CD4-positive, alpha-beta T cell treated with Interleukin-6 for 4 hours (primary cell): ENCODE results near the gene COL6A2.
"Not testable (repeated sequence)": the region's sequence is repeated elsewhere in the genome, so short reads cannot be mapped to it uniquely, and the experiment has no call there.

Source experiments
- DNase-seq: peaks from one replicate; pipeline ENCODE4 v3.0.0-alpha.2; 2020; ENCODE audit warnings: mixed read lengths

COL6A2 gene

GRCh38 chr21:46097336-46098293 lies at the start of gene COL6A2:
TSS of gene COL6A2 (plus strand) at chr21:46098112.
- peak; percentile 69 for DNase-seq

GRCh38 chr21:46048926-46049889 lies 48.7 kb upstream of the COL6A2 start:
- no peak for DNase-seq

GRCh38 chr21:46049890-46050667 lies 47.8 kb upstream of the COL6A2 start:
- DNase-seq = no peak

- DNase-seq = no peak
These were observed 47.1 kb upstream of the COL6A2 start for GRCh38 chr21:46050668-46051378.

GRCh38 chr21:46051379-46051770 lies 46.5 kb upstream of the COL6A2 start:
- no peak for DNase-seq

- DNase-seq = no peak
These were observed 45.9 kb upstream of the COL6A2 start for GRCh38 chr21:46051821-46052675.

- no peak for DNase-seq
These were observed 44.9 kb upstream of the COL6A2 start for GRCh38 chr21:46052703-46053651.

- no peak for DNase-seq
These were observed 43.9 kb upstream of the COL6A2 start for GRCh38 chr21:46054031-46054430.

- DNase-seq = no peak
These were observed 43.4 kb upstream of the COL6A2 start for GRCh38 chr21:46054451-46054881.

GRCh38 chr21:46055863-46056281 lies 42.0 kb upstream of the COL6A2 start:
- DNase-seq = no peak

- DNase-seq = no peak
These were observed 41.4 kb upstream of the COL6A2 start for GRCh38 chr21:46056450-46056903.

GRCh38 chr21:46057111-46057709 lies 40.7 kb upstream of the COL6A2 start:
- DNase-seq = no peak

GRCh38 chr21:46057710-46058241 lies 40.1 kb upstream of the COL6A2 start:
- no peak for DNase-seq

- no peak for DNase-seq
These were observed 39.3 kb upstream of the COL6A2 start for GRCh38 chr21:46058431-46059145.

GRCh38 chr21:46059195-46059594 lies 38.7 kb upstream of the COL6A2 start:
- DNase-seq = no peak

GRCh38 chr21:46059711-46060455 lies 38.0 kb upstream of the COL6A2 start:
- DNase-seq = not testable (repeated sequence)

GRCh38 chr21:46060596-46061061 lies 37.3 kb upstream of the COL6A2 start:
- no peak for DNase-seq
